ENCODE data around the gene AKAP12.

Gene AKAP12

GRCh38 chr6:151385177-151385576, 145.4 kb downstream of the AKAP12 start:
- DNase-seq: peak in 1 of 5 donors; percentile 30

GRCh38 chr6:151387175-151387970, 147.6 kb downstream of the AKAP12 start:
- no peak for DNase-seq

GRCh38 chr6:151388236-151388635, 148.5 kb downstream of the AKAP12 start:
- DNase-seq: no peak

- peak in 1 of 5 donors; percentile 17 for DNase-seq
Measured at GRCh38 chr6:151388997-151389617, 149.3 kb downstream of the AKAP12 start.

- DNase-seq: peak in 1 of 5 donors; percentile 42
Measured at GRCh38 chr6:151389618-151390275, 150.0 kb downstream of the AKAP12 start.

GRCh38 chr6:151390276-151390850, 150.6 kb downstream of the AKAP12 start:
- DNase-seq: peak; percentile 93 to 100 (median 97)

- DNase-seq: peak in 4 of 5 donors; percentile 72 to 83 (median 80)
Measured at GRCh38 chr6:151390851-151391470, 151.2 kb downstream of the AKAP12 start.

GRCh38 chr6:151391471-151392413, 152.0 kb downstream of the AKAP12 start, which contains the start of gene ZBTB2:
TSS of gene ZBTB2 (minus strand) at chr6:151391559. CDS start at chr6:151373637, 17,922 bp downstream.
- peak; percentile 62 to 71 (median 66) for DNase-seq

GRCh38 chr6:151392427-151392826, 152.7 kb downstream of the AKAP12 start:
- DNase-seq: no peak

GRCh38 chr6:151393410-151393809, 153.6 kb downstream of the AKAP12 start:
- DNase-seq: no peak

- DNase-seq: no peak
Measured at GRCh38 chr6:151399679-151400078, 159.9 kb downstream of the AKAP12 start.

GRCh38 chr6:151400473-151400872, 160.7 kb downstream of the AKAP12 start:
- no peak for DNase-seq

GRCh38 chr6:151402228-151402627, 162.5 kb downstream of the AKAP12 start:
- no peak for DNase-seq

GRCh38 chr6:151403919-151404308, 164.1 kb downstream of the AKAP12 start:
- no peak for DNase-seq
